H9 (cell line): ENCODE measurements around the gene NFKBIA. TPM values are rescaled to one million over a fixed set of nuclear protein-coding genes. Genes with fewer than 3 reads are reported as not detected.

Source experiments
- DNase-seq: peaks from one replicate; pipeline ENCODE4 v3.0.0-alpha.2; 2017
- H2AFZ ChIP-seq: one replicate; pipeline ENCODE4 v1.6.1; 2013; ENCODE audit warnings: mild to moderate bottlenecking, low read length, control low read depth, moderate library complexity
- H2AK5ac ChIP-seq: 2 replicates; pipeline ENCODE4 v1.6.1; 2013; ENCODE audit warnings: low read length, control low read depth, mixed read lengths; ENCODE audit not compliant: insufficient read length
- H2BK120ac ChIP-seq: one replicate; pipeline ENCODE4 v1.6.1; 2013; ENCODE audit warnings: low read depth, mild to moderate bottlenecking, low read length, control low read depth, inconsistent platforms; ENCODE audit not compliant: poor library complexity, severe bottlenecking
- H2BK12ac ChIP-seq: 2 replicates; pipeline ENCODE4 v1.6.1; 2013; ENCODE audit warnings: low read length, control low read depth, mixed read lengths, low read depth; ENCODE audit not compliant: insufficient read length
- H2BK15ac ChIP-seq: 2 replicates; pipeline ENCODE4 v1.6.1; 2013; ENCODE audit warnings: low read depth, low read length, control low read depth
- H2BK20ac ChIP-seq: one replicate; pipeline ENCODE4 v1.6.1; 2013; ENCODE audit warnings: low read depth, mild to moderate bottlenecking, low read length, control low read depth, inconsistent platforms; ENCODE audit not compliant: poor library complexity, severe bottlenecking
- H2BK5ac ChIP-seq: 2 replicates; pipeline ENCODE4 v1.6.1; 2013; ENCODE audit warnings: low read length, control low read depth, mixed read lengths; ENCODE audit not compliant: insufficient read length
- H3K14ac ChIP-seq: 2 replicates; pipeline ENCODE4 v1.6.1; 2013; ENCODE audit warnings: low read length, control low read depth; ENCODE audit not compliant: insufficient read depth
- H3K18ac ChIP-seq: 2 replicates; pipeline ENCODE4 v1.6.1; 2013; ENCODE audit warnings: low read depth, mild to moderate bottlenecking, mixed read lengths, low read length, control low read depth; ENCODE audit not compliant: insufficient read length
- H3K23ac ChIP-seq: 2 replicates; pipeline ENCODE4 v1.6.1; 2013; ENCODE audit warnings: low read length, control low read depth, mixed read lengths, low read depth; ENCODE audit not compliant: insufficient read length
- H3K23me2 ChIP-seq: 2 replicates; pipeline ENCODE4 v1.6.1; 2013; ENCODE audit warnings: low read depth, mild to moderate bottlenecking, mixed read lengths, low read length, control low read depth; ENCODE audit not compliant: insufficient read length, poor library complexity, severe bottlenecking
- H3K27ac ChIP-seq: 2 replicates; pipeline ENCODE4 v1.5.1; 2013; ENCODE audit warnings: low read length, control low read depth, mixed read lengths, low read depth; ENCODE audit not compliant: insufficient read length
- H3K27me3 ChIP-seq: 2 replicates; pipeline ENCODE4 v1.6.1; 2013; ENCODE audit warnings: low read length, control low read depth, inconsistent platforms; ENCODE audit not compliant: insufficient read depth
- H3K4ac ChIP-seq: 2 replicates; pipeline ENCODE4 v1.6.1; 2013; ENCODE audit warnings: low read depth, mild to moderate bottlenecking, control low read depth, inconsistent platforms, low read length, moderate library complexity
- H3K4me1 ChIP-seq: 2 replicates; pipeline ENCODE4 v1.6.1; 2013; ENCODE audit warnings: low read length, control low read depth, inconsistent platforms; ENCODE audit not compliant: insufficient read depth
- H3K4me2 ChIP-seq: 2 replicates; pipeline ENCODE4 v1.6.1; 2013; ENCODE audit warnings: low read length, control low read depth, mixed read lengths; ENCODE audit not compliant: insufficient read length, insufficient read depth
- H3K56ac ChIP-seq: 2 replicates; pipeline ENCODE4 v1.6.1; 2013; ENCODE audit warnings: low read depth, mild to moderate bottlenecking, mixed read lengths, low read length, control low read depth; ENCODE audit not compliant: insufficient read length
- H3K79me1 ChIP-seq: 2 replicates; pipeline ENCODE4 v1.6.1; 2013; ENCODE audit warnings: low read depth, mild to moderate bottlenecking, moderate library complexity, low read length, control low read depth, inconsistent platforms; ENCODE audit not compliant: insufficient read depth, poor library complexity, severe bottlenecking
- H3K79me2 ChIP-seq: 2 replicates; pipeline ENCODE4 v1.6.1; 2013; ENCODE audit warnings: low read length, control low read depth, inconsistent platforms; ENCODE audit not compliant: insufficient read depth
- H3K9ac ChIP-seq: 2 replicates; pipeline ENCODE4 v1.6.1; 2013; ENCODE audit warnings: low read length, control low read depth, mixed read lengths; ENCODE audit not compliant: insufficient read length; ENCODE audit errors: extremely low read depth
- H3K9me3 ChIP-seq: one replicate; pipeline ENCODE4 v1.6.1; 2013; ENCODE audit warnings: low read depth, low read length, inconsistent platforms; ENCODE audit not compliant: control insufficient read depth
- H3T11ph ChIP-seq: one replicate; pipeline ENCODE4 v1.6.1; 2013; ENCODE audit warnings: mild to moderate bottlenecking, low read length, control low read depth, inconsistent platforms
- H4K20me1 ChIP-seq: one replicate; pipeline ENCODE4 v1.6.1; 2013; ENCODE audit not compliant: control insufficient read depth, insufficient read length, insufficient read depth
- H4K5ac ChIP-seq: 2 replicates; pipeline ENCODE4 v1.6.1; 2013; ENCODE audit warnings: low read depth, mild to moderate bottlenecking, mixed read lengths, low read length, control low read depth; ENCODE audit not compliant: insufficient read length
- H4K8ac ChIP-seq: replicated peaks from 2 replicates; pipeline ENCODE4 v1.6.1; 2013; ENCODE audit warnings: low read length, control low read depth, mixed read lengths, low read depth; ENCODE audit not compliant: insufficient read length
- H4K91ac ChIP-seq: 2 replicates; pipeline ENCODE4 v1.6.1; 2013; ENCODE audit warnings: low read depth, mild to moderate bottlenecking, moderate library complexity, mixed read lengths, low read length, control low read depth; ENCODE audit not compliant: insufficient read length
- H3K27ac Mint-ChIP-seq, 3 experiments: 2 replicates in 2 of 3; 3 replicates in 1 of 3; pipeline ENCODE4 v1.8.0; 2020 to 2021; ENCODE audit warnings: mixed read lengths in 3 of 3, mild to moderate bottlenecking in 1 of 3, moderate library complexity in 1 of 3
- H3K27me3 Mint-ChIP-seq: 2 replicates; pipeline ENCODE4 v1.8.0; 2021; ENCODE audit warnings: low read depth, mild to moderate bottlenecking, moderate library complexity, mixed read lengths
- H3K36me3 Mint-ChIP-seq, 3 experiments: 2 replicates in 2 of 3; 3 replicates in 1 of 3; pipeline ENCODE4 v1.8.0; 2020 to 2021; ENCODE audit warnings: low read depth in 3 of 3, mixed read lengths in 3 of 3; ENCODE audit not compliant: insufficient read depth in 1 of 3
- H3K4me1 Mint-ChIP-seq, 2 experiments: 2 replicates each; pipeline ENCODE4 v1.8.0; 2020; ENCODE audit warnings: mixed read lengths in 2 of 2
- H3K4me3 Mint-ChIP-seq, 2 experiments: 2 replicates in 1 of 2; 3 replicates in 1 of 2; pipeline ENCODE4 v1.8.0; 2020 to 2021; ENCODE audit warnings: mild to moderate bottlenecking in 2 of 2, mixed read lengths in 2 of 2, moderate library complexity in 1 of 2
- H3K9me3 Mint-ChIP-seq, 2 experiments: 2 replicates in 1 of 2; 3 replicates in 1 of 2; pipeline ENCODE4 v1.8.0; 2020; ENCODE audit warnings: mild to moderate bottlenecking in 2 of 2, mixed read lengths in 2 of 2, moderate library complexity in 1 of 2
- CTCF ChIP-seq: fragments of 200-600 bp; sonication (generic); conservative IDR thresholded peaks from 3 replicates; pipeline ENCODE4 v1.8.0; 2021; ENCODE audit warnings: antibody characterized with exemption, mild to moderate bottlenecking
- WGBS: extraction: QIAGEN DNeasy Blood & Tissue Kit; methylation state at CpG from one replicate; pipeline ENCODE4 v1.1.7; 2013; ENCODE audit warnings: missing lambda C conversion rate, low lambda C conversion rate, mixed read lengths; ENCODE audit not compliant: insufficient read length; ENCODE audit errors: extremely low coverage; 5-methylcytosine and 5-hydroxymethylcytosine counted together
- total RNA-seq: library from RNA; stranded (reverse); gene quantifications from 2 replicates; pipeline ENCODE4 v1.2.1, GENCODE V29; 2021

The NFKBIA gene
- total RNA-seq, 1 experiment from 2014 or later = 38.4 TPM

DNA sequence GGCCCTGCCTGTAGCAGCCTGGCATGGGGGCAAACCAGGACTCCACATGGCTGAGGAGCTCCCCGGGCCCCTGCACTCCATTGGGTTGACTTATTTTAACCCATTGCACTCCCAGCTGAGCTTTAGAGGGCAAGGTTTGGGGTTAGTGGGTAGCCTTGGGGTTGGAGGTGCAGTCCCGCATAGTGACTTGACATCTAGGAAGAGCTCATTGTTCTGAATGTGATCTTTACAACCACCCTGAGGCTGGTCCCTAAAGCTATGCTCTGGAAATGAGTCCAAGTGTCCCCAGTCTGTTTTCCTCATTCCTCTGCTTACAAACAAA is 36.4 kb downstream of the NFKBIA start:
- no peak overlapping the region for H3K14ac ChIP-seq
- no peak for TF ChIP-seq CTCF
- no peak overlapping the region for H4K5ac ChIP-seq
- no peak overlapping the region for H3T11ph ChIP-seq
- no peak overlapping the region for H3K4me2 ChIP-seq
- H3K36me3 Mint-ChIP-seq = peaks cover 0 to 5% (median 0%) of the 10 kb centered on the region in 3 experiments; a peak in 1 of 7 replicates
- H3K27ac Mint-ChIP-seq = no peak overlapping the region
- H3K27me3 Mint-ChIP-seq = no peaks in the 10 kb centered on the region
- no peak overlapping the region for H2BK12ac ChIP-seq
- no peak overlapping the region for H2BK20ac ChIP-seq
- peaks cover 3 to 9% of the 10 kb centered on the region in 2 experiments; a peak in 3 of 5 replicates for H3K9me3 Mint-ChIP-seq
- no peaks in the 10 kb centered on the region for H3K27me3 ChIP-seq
- no peak overlapping the region for H2BK15ac ChIP-seq
- H3K23me2 ChIP-seq = no peaks in the 10 kb centered on the region
- no peak overlapping the region for H3K56ac ChIP-seq
- no peak overlapping the region for H3K27ac ChIP-seq
- H2AK5ac ChIP-seq = no peak overlapping the region
- DNase-seq = no peak
- peaks cover 20 to 27% of the 10 kb centered on the region in 2 experiments for H3K4me1 Mint-ChIP-seq
- H3K9me3 ChIP-seq = no peaks in the 10 kb centered on the region
- H4K20me1 ChIP-seq = no peaks in the 10 kb centered on the region
- no peak overlapping the region for H3K9ac ChIP-seq
- H3K79me2 ChIP-seq = no peaks in the 10 kb centered on the region
- no peaks in the 10 kb centered on the region for H3K79me1 ChIP-seq
- H3K4me1 ChIP-seq = no peaks in the 10 kb centered on the region; the same call in 1 of the 2 replicates
- no peak overlapping the region for H4K91ac ChIP-seq
- H3K18ac ChIP-seq = no peak overlapping the region
- H3K23ac ChIP-seq = no peak overlapping the region
- no peak overlapping the region for H3K4me3 Mint-ChIP-seq
- H4K8ac ChIP-seq = no peak overlapping the region
- no CpG with 5 or more reads among the region's 2 CpGs for WGBS
- no peak overlapping the region for H2BK5ac ChIP-seq
- H3K4ac ChIP-seq = no peak overlapping the region
- H2AFZ ChIP-seq = peak overlapping the region; percentile 27
- no peak overlapping the region for H2BK120ac ChIP-seq
